ENCODE measurements around the gene VSTM1.

The VSTM1 gene

GRCh38 chr19:54107876-54108490 is 44.3 kb upstream of the VSTM1 start:
- H4K20me1 ChIP-seq (ENCODE audit: insufficient read depth, low read length), result no peaks in the 10 kb centered on the region
- no peak overlapping the region for H3K27ac ChIP-seq (ENCODE audit: low read length)
- H2AFZ ChIP-seq (ENCODE audit: low read length), result no peak overlapping the region
- H3K9me3 ChIP-seq (replicated peaks; ENCODE audit: insufficient read depth, low read length), result no peaks in the 10 kb centered on the region
- H3K4me1 ChIP-seq (ENCODE audit: low read length), result no peaks in the 10 kb centered on the region
- no peak overlapping the region for H3K4me2 ChIP-seq (ENCODE audit: low read depth, low read length)
- TF ChIP-seq EZH2 (optimal IDR thresholded peaks at IDR 0.05; ENCODE audit: low read depth, low read length) (no peak), CTCF (IDR thresholded peaks at IDR 0.05; ENCODE audit: low read length) (no peak), EZH2phosphoT487 (IDR thresholded peaks at IDR 0.05; ENCODE audit: low read length) (no peak)
- no peak overlapping the region for H3K9ac ChIP-seq (ENCODE audit: low read length)
- H3K9me2 ChIP-seq (replicated peaks; ENCODE audit: insufficient read depth, low read length), result no peaks in the 10 kb centered on the region
- H3K36me3 ChIP-seq (replicated peaks; ENCODE audit: insufficient read depth, low read length), result no peaks in the 10 kb centered on the region
- DNase-seq, result no peak
- H3K79me2 ChIP-seq (ENCODE audit: low read length), result peaks cover 28% of the 10 kb centered on the region
- H3K4me3 ChIP-seq (ENCODE audit: low read length), result no peak overlapping the region
- no peaks in the 10 kb centered on the region for H3F3A ChIP-seq (ENCODE audit: insufficient read depth, low read length)
- no peaks in the 10 kb centered on the region for H3K27me3 ChIP-seq (replicated peaks; ENCODE audit: insufficient read depth, low read length)

- Histone ChIP-seq H4K20me1 (ENCODE audit: insufficient read depth, low read length) (no peaks in the 10 kb centered on the region), H3F3A (ENCODE audit: insufficient read depth, low read length) (no peaks in the 10 kb centered on the region), H3K27ac (ENCODE audit: low read length) (no peak overlapping the region), H3K27me3 (replicated peaks; ENCODE audit: insufficient read depth, low read length) (no peaks in the 10 kb centered on the region), H3K9me3 (replicated peaks; ENCODE audit: insufficient read depth, low read length) (no peaks in the 10 kb centered on the region), H3K9me2 (replicated peaks; ENCODE audit: insufficient read depth, low read length) (no peaks in the 10 kb centered on the region), H3K36me3 (replicated peaks; ENCODE audit: insufficient read depth, low read length) (no peaks in the 10 kb centered on the region), H3K4me2 (ENCODE audit: low read depth, low read length) (no peak overlapping the region), H2AFZ (ENCODE audit: low read length) (no peak overlapping the region), H3K4me1 (ENCODE audit: low read length) (no peaks in the 10 kb centered on the region), H3K79me2 (ENCODE audit: low read length) (peaks cover 31% of the 10 kb centered on the region), H3K4me3 (ENCODE audit: low read length) (no peak overlapping the region), H3K9ac (ENCODE audit: low read length) (no peak overlapping the region)
- no peak for DNase-seq
- TF ChIP-seq EZH2 (optimal IDR thresholded peaks at IDR 0.05; ENCODE audit: low read depth, low read length), result no peak
- no peak for TF ChIP-seq CTCF (IDR thresholded peaks at IDR 0.05; ENCODE audit: low read length)
- no peak for TF ChIP-seq EZH2phosphoT487 (IDR thresholded peaks at IDR 0.05; ENCODE audit: low read length)
Measured at GRCh38 chr19:54106716-54107115, 43.0 kb upstream of the VSTM1 start.

GRCh38 chr19:54105796-54106195 is 42.1 kb upstream of the VSTM1 start:
- no peaks in the 10 kb centered on the region for H3K36me3 ChIP-seq (replicated peaks; ENCODE audit: insufficient read depth, low read length)

More at GRCh38 chr19:54105796-54106195, 42.1 kb upstream of the VSTM1 start:
- Histone ChIP-seq H3K27ac (ENCODE audit: low read length) (no peak overlapping the region), H3K4me2 (ENCODE audit: low read depth, low read length) (no peak overlapping the region), H3K4me1 (ENCODE audit: low read length) (no peaks in the 10 kb centered on the region), H3K4me3 (ENCODE audit: low read length) (no peak overlapping the region), H3K9me2 (replicated peaks; ENCODE audit: insufficient read depth, low read length) (no peaks in the 10 kb centered on the region), H3K27me3 (replicated peaks; ENCODE audit: insufficient read depth, low read length) (0 out of 2 replicates have a peak, but pooled peaks cover under 1% of the 10 kb centered on the region), H2AFZ (ENCODE audit: low read length) (no peak overlapping the region), H3K9ac (ENCODE audit: low read length) (no peak overlapping the region), H4K20me1 (ENCODE audit: insufficient read depth, low read length) (no peaks in the 10 kb centered on the region), H3K79me2 (ENCODE audit: low read length) (peaks cover 31% of the 10 kb centered on the region), H3F3A (ENCODE audit: insufficient read depth, low read length) (no peaks in the 10 kb centered on the region), H3K9me3 (replicated peaks; ENCODE audit: insufficient read depth, low read length) (no peaks in the 10 kb centered on the region)
- TF ChIP-seq CTCF (IDR thresholded peaks at IDR 0.05; ENCODE audit: low read length) (no peak), EZH2 (optimal IDR thresholded peaks at IDR 0.05; ENCODE audit: low read depth, low read length) (no peak), EZH2phosphoT487 (IDR thresholded peaks at IDR 0.05; ENCODE audit: low read length) (no peak)
- no peak for DNase-seq
